SK-N-SH (cell line): ENCODE measurements around the gene BTG1. TPM values are rescaled to one million over a fixed set of nuclear protein-coding genes. Genes with fewer than 3 reads are reported as not detected.

Experiments
- CTCF ChIA-PET: fragments of 300-600, 350-600 bp; formaldehyde crosslinking; extraction: SDS; loops from one replicate; lab custom pipeline; 2021; lab: Yijun Ruan, JAX
- POLR2A ChIA-PET: fragments of 350-600 bp; sonication (Branson Sonifier 250); formaldehyde crosslinking; extraction: SDS; loops from one replicate; lab custom pipeline; 2020; ENCODE audit warnings: antibody characterized with exemption, inconsistent platforms; lab: Yijun Ruan, JAX
- DNase-seq: peaks from one replicate; pipeline ENCODE4 v3.0.0; 2012
- H2AFZ ChIP-seq: fragments of 200-600 bp; sonication (generic); 2 replicates; pipeline ENCODE4 v1.8.1; 2016; ENCODE audit warnings: antibody characterized with exemption, mild to moderate bottlenecking, low read depth
- H3F3A ChIP-seq: fragments of 200-600 bp; sonication (generic); replicated peaks from 2 replicates; pipeline ENCODE3; 2016; ENCODE audit warnings: antibody characterized with exemption, mild to moderate bottlenecking; ENCODE audit not compliant: insufficient read depth
- H3K27ac ChIP-seq, 2 experiments: fragments of 200-500 bp in 1 of 2; fragments of 200-600 bp in 1 of 2; sonication (Bioruptor generic) in 1 of 2; sonication (generic), shearing (Covaris generic) in 1 of 2; 2 replicates each; pipeline versions ENCODE4 v1.5.1 to v1.6.1; 2014 to 2016; ENCODE audit warnings: low read depth in 2 of 2, inconsistent platforms in 1 of 2, low read length in 1 of 2, mild to moderate bottlenecking in 1 of 2, mixed read lengths in 1 of 2
- H3K27me3 ChIP-seq: fragments of 200-600 bp; sonication (generic), shearing (Covaris generic); 2 replicates; pipeline ENCODE4 v1.6.1; 2016; ENCODE audit warnings: mixed run types; ENCODE audit not compliant: insufficient read depth
- H3K36me3 ChIP-seq, 2 experiments: fragments of 200-500 bp in 1 of 2; fragments of 200-600 bp in 1 of 2; sonication (Bioruptor generic) in 1 of 2; sonication (generic) in 1 of 2; replicated peaks in 1 of 2; 2 replicates each; pipeline versions ENCODE3 to v1.5.1; 2014 to 2016; ENCODE audit warnings: low read length in 1 of 2, mild to moderate bottlenecking in 1 of 2; ENCODE audit not compliant: insufficient read depth in 2 of 2, control insufficient read depth in 1 of 2
- H3K4me1 ChIP-seq, 2 experiments: fragments of 200-500 bp in 1 of 2; fragments of 200-600 bp in 1 of 2; sonication (Bioruptor generic) in 1 of 2; sonication (generic), shearing (Covaris generic) in 1 of 2; 2 replicates each; pipeline versions ENCODE4 v1.5.1 to v1.6.1; 2014 to 2016; ENCODE audit warnings: low read depth in 1 of 2, low read length in 1 of 2, mixed run types in 1 of 2; ENCODE audit not compliant: insufficient read depth in 2 of 2, control insufficient read depth in 1 of 2
- H3K4me2 ChIP-seq: fragments of 200-600 bp; sonication (generic), shearing (Covaris generic); 2 replicates; pipeline ENCODE4 v1.6.1; 2017; ENCODE audit warnings: mixed run types
- H3K4me3 ChIP-seq, 2 experiments: fragments of 200-500 bp in 1 of 2; fragments of 200-600 bp in 1 of 2; sonication (Bioruptor generic) in 1 of 2; sonication (generic), shearing (Covaris generic) in 1 of 2; 2 replicates each; pipeline versions ENCODE4 v1.5.1 to v1.8.1; 2014 to 2016; ENCODE audit warnings: low read depth in 2 of 2, inconsistent platforms in 1 of 2, low read length in 1 of 2, mild to moderate bottlenecking in 1 of 2, mixed read lengths in 1 of 2, moderate library complexity in 1 of 2
- H3K79me2 ChIP-seq: fragments of 200-600 bp; sonication (generic); 2 replicates; pipeline ENCODE4 v1.8.1; 2017; ENCODE audit warnings: mild to moderate bottlenecking; ENCODE audit not compliant: insufficient read depth
- H3K9ac ChIP-seq: fragments of 200-600 bp; sonication (generic); 2 replicates; pipeline ENCODE4 v1.6.1; 2017; ENCODE audit warnings: mixed run types
- H3K9me2 ChIP-seq: fragments of 200-600 bp; sonication (generic); 2 replicates; pipeline ENCODE4 v1.6.1; 2017; ENCODE audit warnings: mixed run types
- H3K9me3 ChIP-seq: fragments of 200-600 bp; sonication (generic); 2 replicates; pipeline ENCODE4 v1.6.1; 2017; ENCODE audit warnings: mixed run types, mild to moderate bottlenecking, moderate library complexity
- H4K20me1 ChIP-seq: fragments of 200-600 bp; sonication (generic); 2 replicates; pipeline ENCODE4 v1.6.1; 2017; ENCODE audit warnings: mild to moderate bottlenecking, mixed run types; ENCODE audit not compliant: insufficient read depth
- CHD2 ChIP-seq: fragments of 150-350 bp; IDR thresholded peaks from 2 replicates; pipeline ENCODE4 v1.6.1; 2018; ENCODE audit warnings: low read length; ENCODE audit not compliant: partially characterized antibody
- EP300 ChIP-seq, 2 experiments: IDR thresholded peaks; 2 replicates each; pipeline versions ENCODE4 v1.4.0 to v1.6.1; 2012; ENCODE audit warnings: borderline replicate concordance in 1 of 2, low read depth in 1 of 2, low read length in 1 of 2
- FOSL2 ChIP-seq: IDR thresholded peaks from 2 replicates; pipeline ENCODE4 v1.4.0; 2012; ENCODE audit warnings: low read depth, mild to moderate bottlenecking, moderate library complexity, borderline replicate concordance
- FOXM1 ChIP-seq: IDR thresholded peaks from 2 replicates; pipeline ENCODE4 v1.4.0; 2012; ENCODE audit warnings: low read depth, mild to moderate bottlenecking
- JUND ChIP-seq: IDR thresholded peaks from 2 replicates; pipeline ENCODE4 v1.4.0; 2012
- MAX ChIP-seq: IDR thresholded peaks from 2 replicates; pipeline ENCODE4 v1.4.0; 2012; ENCODE audit warnings: low read depth
- NFIC ChIP-seq: IDR thresholded peaks from 2 replicates; pipeline ENCODE4 v1.4.0; 2012; ENCODE audit warnings: borderline replicate concordance
- POLR2AphosphoS5 ChIP-seq: IDR thresholded peaks from 2 replicates; pipeline ENCODE4 v1.6.1; 2012; ENCODE audit warnings: low read depth, low read length
- RAD21 ChIP-seq: IDR thresholded peaks from 2 replicates; pipeline ENCODE4 v1.6.1; 2012; ENCODE audit warnings: mild to moderate bottlenecking, low read length
- REST ChIP-seq: IDR thresholded peaks from 2 replicates; pipeline ENCODE4 v1.6.1; 2012; ENCODE audit warnings: mild to moderate bottlenecking, low read depth, low read length, moderate library complexity
- SIN3A ChIP-seq: IDR thresholded peaks from 2 replicates; pipeline ENCODE4 v1.6.1; 2012; ENCODE audit warnings: low read depth, mild to moderate bottlenecking, low read length, moderate library complexity, borderline replicate concordance
- SMC3 ChIP-seq: IDR thresholded peaks from 2 replicates; pipeline ENCODE4 v1.6.1; 2012; ENCODE audit warnings: low read depth, low read length, improper control_type of control experiment
- TAF1 ChIP-seq: IDR thresholded peaks from 2 replicates; pipeline ENCODE4 v1.6.1; 2012; ENCODE audit warnings: low read depth, mild to moderate bottlenecking, low read length, moderate library complexity, borderline replicate concordance
- TEAD4 ChIP-seq: IDR thresholded peaks from 2 replicates; pipeline ENCODE4 v1.4.0; 2012; ENCODE audit warnings: mild to moderate bottlenecking, borderline replicate concordance; ENCODE audit not compliant: insufficient read depth
- ZBTB33 ChIP-seq: IDR thresholded peaks from 2 replicates; pipeline ENCODE4 v1.4.0; 2012; ENCODE audit warnings: low read depth, borderline replicate concordance
- WGBS: methylation state at CpG from one replicate; pipeline ENCODE4 v1.1.6; 2017; ENCODE audit warnings: low lambda C conversion rate; 5-methylcytosine and 5-hydroxymethylcytosine counted together
- polyA plus RNA-seq, 3 experiments: library from polyadenylated mRNA; depleted of rRNA; stranded (reverse); fragments of >200 nt; gene quantifications; 2 replicates each; pipeline ENCODE4 v1.2.3, GENCODE V29; 2012
- TF ChIP-seq, protein P1 (sequence below): IDR thresholded peaks from 2 replicates; pipeline ENCODE4; 2012
- TF ChIP-seq, protein P2 (sequence below): IDR thresholded peaks from 2 replicates; pipeline ENCODE4 v1.4.0; 2012; ENCODE audit warnings: low read depth, borderline replicate concordance
- TF ChIP-seq, protein P3 (sequence below): fragments of 200-600 bp; sonication (generic); IDR thresholded peaks from 2 replicates; pipeline ENCODE4 v1.6.1; 2017; ENCODE audit warnings: antibody characterized with exemption, mild to moderate bottlenecking, moderate library complexity

BTG1 gene
- polyA plus RNA-seq, 1 of the 3 experiments (the other 2 are of a cell fraction): 28.3 TPM

GRCh38 chr12:92183575-92183974 is 37.9 kb upstream of the BTG1 start:
- Histone ChIP-seq H3K9me2 (no peaks in the 10 kb centered on the region), H3F3A (no peaks in the 10 kb centered on the region), H3K36me3 (no peaks in the 10 kb centered on the region), H3K4me1 (peaks cover 0 to 2% of the 10 kb centered on the region in 2 experiments; a peak in 2 of 4 replicates), H2AFZ (no peak overlapping the region), H3K79me2 (no peaks in the 10 kb centered on the region), H3K9me3 (no peaks in the 10 kb centered on the region), H3K9ac (no peak overlapping the region), H3K4me3 (no peak overlapping the region), H3K27me3 (no peaks in the 10 kb centered on the region), H3K27ac (peak overlapping the region in 1 of 2 experiments; percentile 67; a peak in 2 of 4 replicates), H4K20me1 (no peaks in the 10 kb centered on the region), H3K4me2 (no peak overlapping the region)
- peak; percentile 36 for DNase-seq
- WGBS: 31% methylated on average over 2 of the region's 2 CpGs
- ChIA-PET POLR2A (no interaction called here), CTCF (interaction anchor here (1.4 kb wide), 1 partner anchor 10 kb away, joined by 3 read pairs; no protein-coding TSS in a partner anchor)
- TF ChIP-seq FOSL2: no peak
- 0 out of 2 replicates have a peak, but pooled peaks have one; percentile 5 for TF ChIP-seq RAD21

DNA sequence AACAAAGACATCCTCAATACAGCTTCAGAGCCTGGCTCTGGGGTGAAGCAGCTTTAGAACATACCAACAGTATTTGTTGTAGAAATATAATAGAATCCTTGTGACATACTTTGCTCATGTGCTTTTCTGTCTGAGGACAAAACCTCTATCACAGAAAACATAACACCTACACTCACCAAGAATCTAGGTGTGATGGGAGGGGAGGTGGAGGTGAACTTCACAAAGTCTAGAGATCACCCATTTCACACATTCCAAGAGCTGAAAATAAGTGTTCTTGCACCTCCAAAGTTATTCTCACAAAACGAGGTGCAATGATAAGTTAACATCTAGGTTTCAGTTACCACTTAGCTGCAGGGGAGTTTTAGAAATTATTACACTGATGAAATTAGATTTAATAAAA is 32.7 kb upstream of the BTG1 start:
- Histone ChIP-seq H3F3A (no peaks in the 10 kb centered on the region), H3K4me1 (no peaks in the 10 kb centered on the region; a peak in 1 of 4 replicates), H3K27ac (no peak overlapping the region), H4K20me1 (no peaks in the 10 kb centered on the region), H3K9me2 (no peaks in the 10 kb centered on the region), H3K9ac (no peak overlapping the region), H3K4me3 (no peak overlapping the region), H3K79me2 (no peaks in the 10 kb centered on the region), H3K9me3 (no peaks in the 10 kb centered on the region), H3K36me3 (no peaks in the 10 kb centered on the region), H3K27me3 (no peaks in the 10 kb centered on the region; the same call in 1 of the 2 replicates), H2AFZ (no peak overlapping the region), H3K4me2 (no peak overlapping the region)
- 12% methylated on average over 1 of the region's 1 CpG for WGBS
- POLR2A ChIA-PET: no interaction called here
- CTCF ChIA-PET: interaction anchor here (1.1 kb wide), 1 partner anchor 12 kb away, joined by 3 read pairs; no protein-coding TSS in a partner anchor
- no peak for DNase-seq
- TF ChIP-seq POLR2AphosphoS5 (no peak), REST (no peak), FOXM1 (no peak), FOSL2 (no peak), CHD2 (no peak), SMC3 (no peak), SIN3A (no peak), EP300 (IDR thresholded peaks at IDR 0.05; ENCODE audit: borderline replicate concordance in 1 of 2, low read depth in 1 of 2, low read length in 1 of 2) (no peak), NFIC (no peak), TAF1 (no peak), JUND (no peak), TEAD4 (no peak), ZBTB33 (no peak), MAX (no peak)
- TF ChIP-seq, protein P1, sequence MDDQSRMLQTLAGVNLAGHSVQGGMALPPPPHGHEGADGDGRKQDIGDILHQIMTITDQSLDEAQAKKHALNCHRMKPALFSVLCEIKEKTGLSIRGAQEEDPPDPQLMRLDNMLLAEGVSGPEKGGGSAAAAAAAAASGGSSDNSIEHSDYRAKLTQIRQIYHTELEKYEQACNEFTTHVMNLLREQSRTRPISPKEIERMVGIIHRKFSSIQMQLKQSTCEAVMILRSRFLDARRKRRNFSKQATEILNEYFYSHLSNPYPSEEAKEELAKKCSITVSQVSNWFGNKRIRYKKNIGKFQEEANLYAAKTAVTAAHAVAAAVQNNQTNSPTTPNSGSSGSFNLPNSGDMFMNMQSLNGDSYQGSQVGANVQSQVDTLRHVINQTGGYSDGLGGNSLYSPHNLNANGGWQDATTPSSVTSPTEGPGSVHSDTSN: no peak
- TF ChIP-seq, protein P2, sequence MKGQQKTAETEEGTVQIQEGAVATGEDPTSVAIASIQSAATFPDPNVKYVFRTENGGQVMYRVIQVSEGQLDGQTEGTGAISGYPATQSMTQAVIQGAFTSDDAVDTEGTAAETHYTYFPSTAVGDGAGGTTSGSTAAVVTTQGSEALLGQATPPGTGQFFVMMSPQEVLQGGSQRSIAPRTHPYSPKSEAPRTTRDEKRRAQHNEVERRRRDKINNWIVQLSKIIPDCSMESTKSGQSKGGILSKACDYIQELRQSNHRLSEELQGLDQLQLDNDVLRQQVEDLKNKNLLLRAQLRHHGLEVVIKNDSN: no peak
- TF ChIP-seq, protein P3, sequence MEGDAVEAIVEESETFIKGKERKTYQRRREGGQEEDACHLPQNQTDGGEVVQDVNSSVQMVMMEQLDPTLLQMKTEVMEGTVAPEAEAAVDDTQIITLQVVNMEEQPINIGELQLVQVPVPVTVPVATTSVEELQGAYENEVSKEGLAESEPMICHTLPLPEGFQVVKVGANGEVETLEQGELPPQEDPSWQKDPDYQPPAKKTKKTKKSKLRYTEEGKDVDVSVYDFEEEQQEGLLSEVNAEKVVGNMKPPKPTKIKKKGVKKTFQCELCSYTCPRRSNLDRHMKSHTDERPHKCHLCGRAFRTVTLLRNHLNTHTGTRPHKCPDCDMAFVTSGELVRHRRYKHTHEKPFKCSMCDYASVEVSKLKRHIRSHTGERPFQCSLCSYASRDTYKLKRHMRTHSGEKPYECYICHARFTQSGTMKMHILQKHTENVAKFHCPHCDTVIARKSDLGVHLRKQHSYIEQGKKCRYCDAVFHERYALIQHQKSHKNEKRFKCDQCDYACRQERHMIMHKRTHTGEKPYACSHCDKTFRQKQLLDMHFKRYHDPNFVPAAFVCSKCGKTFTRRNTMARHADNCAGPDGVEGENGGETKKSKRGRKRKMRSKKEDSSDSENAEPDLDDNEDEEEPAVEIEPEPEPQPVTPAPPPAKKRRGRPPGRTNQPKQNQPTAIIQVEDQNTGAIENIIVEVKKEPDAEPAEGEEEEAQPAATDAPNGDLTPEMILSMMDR: no peak
